B cell (primary cell): ENCODE measurements around the gene FARSB. TPM values are rescaled to one million over a fixed set of nuclear protein-coding genes. Genes with fewer than 3 reads are reported as not detected.

Experiments used
- ATAC-seq: fragments of 200-7000 bp; cut with Tn5 transposase; one replicate; pipeline ENCODE4 v1.10.0; 2021; ENCODE audit warnings: low read depth, mild to moderate bottlenecking, moderate number of reproducible peaks, moderate library complexity
- CTCF ChIA-PET: fragments of 350-600 bp; sonication (Branson Sonifier 250); formaldehyde crosslinking; loops from one replicate; lab custom pipeline; 2021; ENCODE audit warnings: antibody characterized with exemption, inconsistent platforms; lab: Charles Lee
- POLR2A ChIA-PET: fragments of 350-600 bp; sonication (Branson Sonifier 250); formaldehyde crosslinking; loops from one replicate; lab custom pipeline; 2021; ENCODE audit warnings: antibody characterized with exemption; lab: Charles Lee
- DNase-seq: peaks from one replicate; pipeline ENCODE4 v3.0.0; 2013
- H2AFZ ChIP-seq: 2 replicates; pipeline ENCODE4 v1.6.1; 2012; ENCODE audit warnings: mild to moderate bottlenecking, low read depth, low read length; ENCODE audit not compliant: insufficient read depth, poor library complexity, severe bottlenecking
- H3K27ac ChIP-seq, 2 donors: 1 replicate in 1 of 2; 2 replicates in 1 of 2; pipeline ENCODE4 v1.5.1; 2012 to 2013; ENCODE audit warnings: low read length in 2 of 2, mild to moderate bottlenecking in 2 of 2, moderate library complexity in 1 of 2
- H3K27me3 ChIP-seq, 4 experiments: fragments of 200-600 bp in 1 of 4; sonication (generic) in 1 of 4; replicated peaks in 1 of 4; 1 replicate in 2 of 4; 2 replicates in 2 of 4; pipeline versions ENCODE4 v1.6.1 to v1.7.0; 2013 to 2016; ENCODE audit warnings: low read length in 3 of 4, mild to moderate bottlenecking in 2 of 4, mixed read lengths in 1 of 4, moderate library complexity in 1 of 4; ENCODE audit not compliant: insufficient read depth in 4 of 4, control insufficient read depth in 3 of 4; ENCODE audit errors: control extremely low read depth in 1 of 4
- H3K36me3 ChIP-seq, 2 experiments: replicated peaks in 1 of 2; 1 replicate in 1 of 2; 2 replicates in 1 of 2; pipeline versions ENCODE4 v1.6.1 to v1.7.1; 2013; ENCODE audit warnings: low read length in 1 of 2; ENCODE audit not compliant: insufficient read depth in 2 of 2, control insufficient read depth in 1 of 2; ENCODE audit errors: control extremely low read depth in 1 of 2, extremely low read depth in 1 of 2
- H3K4me1 ChIP-seq, 2 donors: fragments of 200-600 bp in 1 of 2; sonication (generic) in 1 of 2; 1 replicate in 1 of 2; 2 replicates in 1 of 2; pipeline versions ENCODE4 v1.5.1 to v1.6.1; 2013 to 2017; ENCODE audit warnings: low read length in 2 of 2; ENCODE audit not compliant: control insufficient read depth in 2 of 2, insufficient read depth in 2 of 2
- H3K4me2 ChIP-seq: replicated peaks from 2 replicates; pipeline ENCODE3; 2012; ENCODE audit warnings: mild to moderate bottlenecking, low read depth, low read length; ENCODE audit not compliant: poor library complexity, severe bottlenecking
- H3K4me3 ChIP-seq, 5 experiments: fragments of 200-600 bp in 1 of 5; sonication (generic) in 1 of 5; 1 replicate in 3 of 5; 2 replicates in 2 of 5; pipeline versions ENCODE4 v1.5.1 to v1.7.0; 2011 to 2016; ENCODE audit warnings: low read length in 4 of 5, mild to moderate bottlenecking in 4 of 5, low read depth in 2 of 5, control low read depth in 1 of 5, moderate library complexity in 1 of 5; ENCODE audit not compliant: insufficient read depth in 1 of 5; ENCODE audit errors: control extremely low read depth in 1 of 5, extremely low read depth in 1 of 5
- H3K79me2 ChIP-seq: fragments of 200-600 bp; sonication (generic); one replicate; pipeline ENCODE4 v1.6.0; 2016; ENCODE audit warnings: low read length; ENCODE audit not compliant: control insufficient read depth, insufficient read depth
- H3K9ac ChIP-seq: fragments of 200-600 bp; sonication (generic); 2 replicates; pipeline ENCODE4 v1.6.1; 2017; ENCODE audit warnings: mild to moderate bottlenecking, low read length, moderate library complexity
- H3K9me3 ChIP-seq, 3 donors: one replicate each; pipeline versions ENCODE4 v1.6.1 to v1.7.1; 2013; ENCODE audit warnings: low read length in 2 of 3; ENCODE audit not compliant: control insufficient read depth in 2 of 3, insufficient read depth in 1 of 3; ENCODE audit errors: control extremely low read depth in 1 of 3
- H4K20me1 ChIP-seq: 2 replicates; pipeline ENCODE4 v1.6.0; 2012; ENCODE audit warnings: mild to moderate bottlenecking, low read length; ENCODE audit not compliant: insufficient read depth, control insufficient read depth, poor library complexity, severe bottlenecking
- H3K27ac Mint-ChIP-seq: one replicate; pipeline ENCODE4 v1.8.0; 2021; ENCODE audit warnings: mixed read lengths
- H3K27me3 Mint-ChIP-seq: one replicate; pipeline ENCODE4 v1.8.0; 2021; ENCODE audit warnings: mixed read lengths
- H3K4me1 Mint-ChIP-seq: one replicate; pipeline ENCODE4 v1.8.0; 2021; ENCODE audit warnings: mixed read lengths
- H3K4me3 Mint-ChIP-seq: one replicate; pipeline ENCODE4 v1.8.0; 2021; ENCODE audit warnings: mixed read lengths
- H3K9me3 Mint-ChIP-seq: one replicate; pipeline ENCODE4 v1.8.0; 2022; ENCODE audit warnings: mixed read lengths; ENCODE audit not compliant: insufficient read depth
- CTCF ChIP-seq: fragments of 200-600 bp; IDR thresholded peaks from one replicate; pipeline ENCODE4 v1.8.0; 2022; ENCODE audit warnings: antibody characterized with exemption, mild to moderate bottlenecking
- WGBS: methylation state at CpG from one replicate; pipeline ENCODE4 v1.1.5; 2013; ENCODE audit warnings: missing lambda C conversion rate; ENCODE audit not compliant: insufficient coverage; 5-methylcytosine and 5-hydroxymethylcytosine counted together
- intact Hi-C: fragments of 100-400 bp; cut with micrococcal nuclease; formaldehyde crosslinking; loops from one replicate; pipeline ENCODE4 v1.10.0; 2022
- polyA minus RNA-seq: library from RNA; depleted of rRNA, polyadenylated mRNA; stranded (reverse); fragments of >200 nt; gene quantifications from 2 replicates; pipeline ENCODE4 v1.2.3, GENCODE V29; 2012
- polyA plus RNA-seq: library from polyadenylated mRNA; depleted of rRNA; stranded (reverse); fragments of >200 nt; gene quantifications from 2 replicates; pipeline ENCODE4 v1.2.3, GENCODE V29; 2012
- total RNA-seq, 2 donors: library from RNA; stranded (reverse); fragments of 120-200 nt in 1 of 2; gene quantifications; 1 replicate in 1 of 2; 2 replicates in 1 of 2; pipeline versions ENCODE4 v1.2.3 to v1.2.4, GENCODE V29; 2013 to 2022

The FARSB gene
- total RNA-seq (9.9 and 10.2 TPM in 2 replicates), polyA plus RNA-seq (7.9 and 9.2 TPM in 2 replicates), polyA minus RNA-seq (5.5 and 6.1 TPM in 2 replicates)
- 12.5 TPM for total RNA-seq (2013)

DNA sequence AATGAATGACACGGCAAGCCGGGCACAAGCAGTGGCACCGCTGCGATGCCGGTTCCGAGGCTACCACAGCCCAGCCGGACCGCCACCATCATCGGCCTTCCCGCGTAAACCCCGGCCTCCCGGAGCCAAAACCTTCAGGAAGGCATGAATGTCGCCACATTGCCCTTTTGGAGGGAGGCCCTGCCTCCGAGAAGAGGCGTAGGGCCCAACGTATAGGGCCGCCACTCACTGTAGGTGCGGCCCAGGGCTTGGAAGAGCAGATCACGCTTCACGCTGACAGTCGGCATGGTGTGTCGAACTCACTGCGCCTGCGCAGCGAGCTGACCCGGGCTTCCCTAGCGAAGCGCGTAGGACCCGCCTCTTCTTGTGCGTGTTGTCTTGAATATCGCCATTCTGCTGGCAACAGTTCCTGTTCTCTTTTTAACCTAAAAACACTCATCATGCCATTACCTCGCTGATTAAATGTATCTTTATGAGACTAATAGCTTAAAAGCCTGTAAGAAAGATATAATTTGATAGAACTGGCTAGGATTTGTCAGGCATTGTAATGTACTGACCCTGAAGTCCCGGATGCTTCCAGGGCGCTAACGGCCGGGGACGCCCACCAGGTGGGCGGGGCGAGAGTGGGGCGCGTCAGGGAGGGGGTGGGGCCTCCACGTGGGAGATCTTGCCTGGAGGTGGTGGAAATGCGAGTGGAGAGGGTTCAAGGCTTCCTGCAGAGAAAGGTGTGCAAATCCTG is at the start of gene FARSB:
Gene FARSB, minus strand, starts transcription at position 306 of the 739 bp plus-strand sequence. Its CDS starts 19 bp downstream, at position 287.
- peaks cover 50% of the 10 kb centered on the region for H3K79me2 ChIP-seq
- CTCF ChIA-PET, result interaction anchor here (1.6 kb wide), 1 partner anchor 32 kb away, joined by 4 read pairs; no protein-coding TSS in a partner anchor

More for the DNA sequence above, at the start of gene FARSB:
- WGBS, result under 1% methylated on average over 38 of the region's 45 CpGs
- Histone ChIP-seq H3K4me3 (peak within 1 kb of the TSS; percentile 72 to 95 (median 93)), H3K4me2 (peak within 1 kb of the TSS; percentile 83), H3K9ac (peak within 1 kb of the TSS; percentile 98), H3K27me3 (no peaks in the 10 kb centered on the region), H2AFZ (peak within 1 kb of the TSS; percentile 98), H3K4me1 (peaks cover 21 to 26% of the 10 kb centered on the region in 2 donors), H4K20me1 (peaks cover 31% of the 10 kb centered on the region), H3K27ac (peak within 1 kb of the TSS; percentile 98), H3K36me3 (no peaks in the 10 kb centered on the region), H3K9me3 (no peaks in the 10 kb centered on the region)
- POLR2A ChIA-PET, result no interaction called here
- Mint-ChIP-seq H3K27ac (peak within 1 kb of the TSS; percentile 100), H3K4me3 (peak within 1 kb of the TSS; percentile 99), H3K27me3 (no peaks in the 10 kb centered on the region), H3K9me3 (no peaks in the 10 kb centered on the region), H3K4me1 (peaks cover 39% of the 10 kb centered on the region)
- no peak for TF ChIP-seq CTCF
- intact Hi-C loops, result loop anchor here (1.0 to 10.0 kb wide), 5 partner anchors 35 to 1929 kb away; partner anchors contain the start of genes ACSL3, CUL3 and MRPL44
- DNase-seq (peak; percentile 98), ATAC-seq (peak; percentile 93)
